Measurements from ENCODE around the gene TKTL1.

- TF ChIP-seq CTCF (IDR thresholded peaks at IDR 0.05) (no peak), POLR2A (IDR thresholded peaks at IDR 0.05) (no peak)
These were observed 57.7 kb downstream of the TKTL1 start for GRCh38 chrX:154353172-154353843.
